Endodermal cell (in vitro differentiated cells): ENCODE results near the gene KIF12. TPM values are rescaled to one million over a fixed set of nuclear protein-coding genes. Genes with fewer than 3 reads are reported as not detected.
A peak's percentile ranks its signal among the peaks of the same experiment; 100 is the strongest.
"Not testable (repeated sequence)": the region's sequence is repeated elsewhere in the genome, so short reads cannot be mapped to it uniquely, and the experiment has no call there.

Source experiments
- DNase-seq: peaks from one replicate; pipeline ENCODE4 v3.0.0-alpha.2; 2017
- H3K27ac ChIP-seq: 2 replicates; pipeline ENCODE4 v1.5.1; 2013; ENCODE audit warnings: mild to moderate bottlenecking, low read depth, low read length, moderate library complexity
- H3K27me3 ChIP-seq: 2 replicates; pipeline ENCODE4 v1.6.1; 2013; ENCODE audit warnings: mild to moderate bottlenecking, low read length, moderate library complexity; ENCODE audit not compliant: insufficient read depth, control insufficient read depth, poor library complexity, severe bottlenecking
- H3K36me3 ChIP-seq: 2 replicates; pipeline ENCODE4 v1.7.0; 2013; ENCODE audit warnings: mild to moderate bottlenecking, low read length, moderate library complexity; ENCODE audit not compliant: control insufficient read depth, insufficient read depth
- H3K4me1 ChIP-seq: one replicate; pipeline ENCODE4 v1.7.0; 2013; ENCODE audit warnings: low read length; ENCODE audit not compliant: control insufficient read depth, insufficient read depth
- H3K4me3 ChIP-seq: 2 replicates; pipeline ENCODE4 v1.5.1; 2013; ENCODE audit warnings: mild to moderate bottlenecking, low read length, moderate library complexity
- H3K9ac ChIP-seq: 2 replicates; pipeline ENCODE4 v1.6.1; 2013; ENCODE audit warnings: mild to moderate bottlenecking, low read length, moderate library complexity; ENCODE audit not compliant: poor library complexity, severe bottlenecking; ENCODE audit errors: extremely low read depth
- H3K9me3 ChIP-seq: 2 replicates; pipeline ENCODE4 v1.6.1; 2013; ENCODE audit warnings: mild to moderate bottlenecking, low read length, moderate library complexity; ENCODE audit not compliant: control insufficient read depth
- H3K27ac Mint-ChIP-seq: 2 replicates; pipeline ENCODE4 v1.8.0; 2020; ENCODE audit warnings: mixed read lengths
- H3K27me3 Mint-ChIP-seq: 2 replicates; pipeline ENCODE4 v1.8.0; 2021; ENCODE audit warnings: mild to moderate bottlenecking, mixed read lengths; ENCODE audit not compliant: insufficient read depth
- H3K36me3 Mint-ChIP-seq: 2 replicates; pipeline ENCODE4 v1.8.0; 2020; ENCODE audit warnings: low read depth, mixed read lengths
- H3K4me1 Mint-ChIP-seq: 2 replicates; pipeline ENCODE4 v1.8.0; 2020; ENCODE audit warnings: mixed read lengths
- H3K4me3 Mint-ChIP-seq: 2 replicates; pipeline ENCODE4 v1.8.0; 2020; ENCODE audit warnings: mild to moderate bottlenecking, moderate library complexity, mixed read lengths
- H3K9me3 Mint-ChIP-seq: 2 replicates; pipeline ENCODE4 v1.8.0; 2020; ENCODE audit warnings: mild to moderate bottlenecking, mixed read lengths
- WGBS, 2 experiments: methylation state at CpG; one replicate each; pipeline versions ENCODE4 v1.1.5 to v1.1.7; 2013; ENCODE audit warnings: missing lambda C conversion rate in 2 of 2, mixed read lengths in 1 of 2; ENCODE audit not compliant: insufficient coverage in 1 of 2, insufficient read length in 1 of 2; 5-methylcytosine and 5-hydroxymethylcytosine counted together
- total RNA-seq, 2 donors: library from RNA; stranded (reverse); fragmentation: NEBNext Ultra II Directional in 1 of 2; extraction: Animal tissue kit (Norgen Biotek cat#: 25700) in 1 of 2; gene quantifications; 2 replicates in 1 of 2; 3 replicates in 1 of 2; pipeline ENCODE4 v1.2.1, GENCODE V29; 2021
- TF ChIP-seq, protein P1 (sequence below): fragments of 200-600 bp; sonication (generic); conservative IDR thresholded peaks from 2 replicates; pipeline ENCODE4 v1.5.0; 2021; ENCODE audit warnings: antibody characterized with exemption, mild to moderate bottlenecking

KIF12 gene
- total RNA-seq, 2 donors from 2014 or later: 11.4 to 16.3 TPM

DNA sequence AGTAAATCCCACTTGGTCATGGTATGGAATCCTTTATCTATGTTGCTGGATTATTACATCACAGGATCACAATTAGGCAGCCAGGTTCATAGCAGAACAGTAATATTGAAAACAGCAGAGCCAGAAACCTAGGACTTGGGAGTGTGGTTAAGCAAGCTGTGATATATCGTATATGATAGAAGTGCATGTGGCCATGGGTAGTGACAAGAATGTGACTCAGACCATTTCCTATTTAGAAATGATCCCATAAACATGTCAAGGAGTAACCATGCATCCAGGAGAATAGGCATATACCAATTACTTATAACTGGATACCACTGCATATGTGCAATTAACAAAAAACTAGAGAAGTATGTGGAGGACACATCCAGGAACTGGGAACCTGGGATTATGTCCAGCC, 52.2 kb downstream of the KIF12 start:
- H3K4me1 Mint-ChIP-seq: peaks cover 3% of the 10 kb centered on the region
- TF ChIP-seq, protein P1, sequence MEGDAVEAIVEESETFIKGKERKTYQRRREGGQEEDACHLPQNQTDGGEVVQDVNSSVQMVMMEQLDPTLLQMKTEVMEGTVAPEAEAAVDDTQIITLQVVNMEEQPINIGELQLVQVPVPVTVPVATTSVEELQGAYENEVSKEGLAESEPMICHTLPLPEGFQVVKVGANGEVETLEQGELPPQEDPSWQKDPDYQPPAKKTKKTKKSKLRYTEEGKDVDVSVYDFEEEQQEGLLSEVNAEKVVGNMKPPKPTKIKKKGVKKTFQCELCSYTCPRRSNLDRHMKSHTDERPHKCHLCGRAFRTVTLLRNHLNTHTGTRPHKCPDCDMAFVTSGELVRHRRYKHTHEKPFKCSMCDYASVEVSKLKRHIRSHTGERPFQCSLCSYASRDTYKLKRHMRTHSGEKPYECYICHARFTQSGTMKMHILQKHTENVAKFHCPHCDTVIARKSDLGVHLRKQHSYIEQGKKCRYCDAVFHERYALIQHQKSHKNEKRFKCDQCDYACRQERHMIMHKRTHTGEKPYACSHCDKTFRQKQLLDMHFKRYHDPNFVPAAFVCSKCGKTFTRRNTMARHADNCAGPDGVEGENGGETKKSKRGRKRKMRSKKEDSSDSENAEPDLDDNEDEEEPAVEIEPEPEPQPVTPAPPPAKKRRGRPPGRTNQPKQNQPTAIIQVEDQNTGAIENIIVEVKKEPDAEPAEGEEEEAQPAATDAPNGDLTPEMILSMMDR: no peak
- Histone ChIP-seq H3K27me3 (no peaks in the 10 kb centered on the region), H3K27ac (no peak overlapping the region), H3K36me3 (peaks cover 48% of the 10 kb centered on the region), H3K9ac (no peak overlapping the region), H3K4me3 (no peak overlapping the region), H3K4me1 (no peaks in the 10 kb centered on the region), H3K9me3 (no peaks in the 10 kb centered on the region)
- no peak overlapping the region for H3K4me3 Mint-ChIP-seq
- 89 to 100% methylated on average over 1 of the region's 1 CpG for WGBS, 2 experiments
- H3K36me3 Mint-ChIP-seq: peaks cover 45% of the 10 kb centered on the region
- DNase-seq: no peak
- H3K27me3 Mint-ChIP-seq: no peaks in the 10 kb centered on the region
- H3K9me3 Mint-ChIP-seq: no peaks in the 10 kb centered on the region
- H3K27ac Mint-ChIP-seq: no peak overlapping the region

GRCh38 chr9:114046237-114046755, 52.8 kb downstream of the KIF12 start:
- Histone ChIP-seq H3K9me3 (no peaks in the 10 kb centered on the region), H3K4me3 (no peak overlapping the region), H3K27ac (no peak overlapping the region), H3K27me3 (no peaks in the 10 kb centered on the region), H3K9ac (no peak overlapping the region), H3K4me1 (no peaks in the 10 kb centered on the region), H3K36me3 (peaks cover 42% of the 10 kb centered on the region)
- H3K27ac Mint-ChIP-seq: no peak overlapping the region
- peaks cover 3% of the 10 kb centered on the region for H3K4me1 Mint-ChIP-seq
- no peak for DNase-seq
- WGBS, 2 experiments: 95 to 96% methylated on average over 3 to 4 of the region's 4 CpGs
- no peak overlapping the region for H3K4me3 Mint-ChIP-seq
- peaks cover 49% of the 10 kb centered on the region for H3K36me3 Mint-ChIP-seq
- H3K9me3 Mint-ChIP-seq: no peaks in the 10 kb centered on the region
- H3K27me3 Mint-ChIP-seq: no peaks in the 10 kb centered on the region
- TF ChIP-seq, protein P1: no peak

- H3K4me3 ChIP-seq, H3K27ac ChIP-seq, H3K27me3 ChIP-seq, H3K9me3 Mint-ChIP-seq, H3K4me3 Mint-ChIP-seq, H3K9me3 ChIP-seq, H3K9ac ChIP-seq, H3K4me1 ChIP-seq, H3K27me3 Mint-ChIP-seq, H3K27ac Mint-ChIP-seq, H3K4me1 Mint-ChIP-seq, DNase-seq: not testable (repeated sequence)
- peaks cover 44% of the 10 kb centered on the region for H3K36me3 Mint-ChIP-seq
- TF ChIP-seq, protein P1: peak; percentile 32
- H3K36me3 ChIP-seq: peaks cover 29% of the 10 kb centered on the region
Observed at GRCh38 chr9:114043660-114044059, 55.4 kb downstream of the KIF12 start.

Other genes with a start within 250 kb of the KIF12 start
- 10 to 100 TPM; 34.5 to 37.5 TPM for gene ZNF618, start 223.0 kb downstream of the KIF12 start, total RNA-seq
- gene AMBP, start 21.0 kb downstream of the KIF12 start, total RNA-seq: 1 to 10 TPM in 1 of 2 donors, under 1 TPM in 1; 0.68 to 2.9 TPM
- gene COL27A1, start 56.2 kb upstream of the KIF12 start, total RNA-seq: 10 to 100 TPM; 43.8 to 69.5 TPM
- gene ORM1, start 223.8 kb upstream of the KIF12 start, total RNA-seq: under 1 TPM in 1 of 2 donors, not detected in 1; 0.59 TPM
- under 1 TPM; 0.59 to 0.80 TPM for gene ORM2, start 230.6 kb upstream of the KIF12 start, total RNA-seq